ENCODE measurements around the gene AVPR2.

- TF ChIP-seq CTCF (conservative IDR thresholded peaks at IDR 0.05 in 1 of 2, IDR thresholded peaks at IDR 0.05 in 1 of 2; ENCODE audit: low read depth in 1 of 2, low read length in 2 of 2) (no peak), EZH2 (IDR thresholded peaks at IDR 0.05; ENCODE audit: low read length, missing control alignments) (no peak)
Measured at GRCh38 chrX:153871451-153871850, 33.0 kb upstream of the AVPR2 start.

Measured in fibroblast of lung (primary cell).